K562 (cell line): ENCODE results near the gene SSR2. TPM values are rescaled to one million over a fixed set of nuclear protein-coding genes. Genes with fewer than 3 reads are reported as not detected.

Experiments used
- ATAC-seq: fragments of 200-7000 bp; cut with Tn5 transposase; 3 replicates; pipeline ENCODE4 v1.9.1; 2020; ENCODE audit warnings: moderate library complexity
- BruUV-seq: library from RNA; stranded (reverse); fragments of 400-500 nt; replicated peaks from 2 replicates; lab custom pipeline; 2021; lab: Mats Ljungman, UMichigan
- CTCF ChIA-PET: fragments of 300-600 bp; formaldehyde crosslinking; extraction: SDS; loops from one replicate; lab custom pipeline; 2021; ENCODE audit warnings: low intra/inter-chr PET ratio; lab: Yijun Ruan, JAX
- POLR2A ChIA-PET: fragments of 300-600, 350-650 bp; sonication (Branson Sonifier 250); formaldehyde crosslinking; extraction: SDS; loops from one replicate; lab custom pipeline; 2021; ENCODE audit warnings: antibody characterized with exemption, inconsistent platforms; lab: Yijun Ruan, JAX
- DNase-seq, 4 experiments: peaks; one replicate each; pipeline versions ENCODE4 v3.0.0 to v3.0.0-alpha.2; 2011 to 2018; ENCODE audit warnings: low spot score in 3 of 4, mixed read lengths in 3 of 4; ENCODE audit errors: extremely low read depth in 1 of 4
- FAIRE-seq: peaks from 2 replicates; lab custom pipeline; 2011; peaks lifted over from hg19 to GRCh38; lab: Jason Lieb, UNC
- H2AFZ ChIP-seq: 2 replicates; pipeline ENCODE4 v1.6.0; 2011; ENCODE audit warnings: low read depth, low read length, control low read depth, inconsistent platforms
- H3K27ac ChIP-seq: fragments of 200-600 bp; 3 replicates; pipeline ENCODE4 v1.8.0; 2011; ENCODE audit warnings: low read depth, mild to moderate bottlenecking, control low read depth, inconsistent platforms, low read length, moderate library complexity, mixed read lengths; ENCODE audit errors: extremely low read depth
- H3K27me3 ChIP-seq, 2 experiments: fragments of 300-600 bp in 1 of 2; 2 replicates in 1 of 2; 3 replicates in 1 of 2; pipeline versions ENCODE4 v1.6.0 to v1.8.0; 2011; ENCODE audit warnings: inconsistent platforms in 2 of 2, low read length in 2 of 2, mild to moderate bottlenecking in 1 of 2, mixed read lengths in 1 of 2, moderate library complexity in 1 of 2; ENCODE audit not compliant: control insufficient read depth in 2 of 2, insufficient read depth in 2 of 2
- H3K36me3 ChIP-seq: fragments of 300-600 bp; 3 replicates; pipeline ENCODE4 v1.8.0; 2011; ENCODE audit warnings: mild to moderate bottlenecking, low read length, inconsistent platforms; ENCODE audit not compliant: control insufficient read depth, insufficient read depth
- H3K4me1 ChIP-seq, 2 experiments: fragments of 200-600 bp in 1 of 2; replicated peaks in 1 of 2; 2 replicates in 1 of 2; 3 replicates in 1 of 2; pipeline versions ENCODE4 v1.5.1 to v1.8.0; 2011; ENCODE audit warnings: inconsistent platforms in 2 of 2, low read length in 2 of 2, mild to moderate bottlenecking in 1 of 2, mixed read lengths in 1 of 2, moderate library complexity in 1 of 2; ENCODE audit not compliant: control insufficient read depth in 2 of 2, insufficient read depth in 2 of 2
- H3K4me2 ChIP-seq: 2 replicates; pipeline ENCODE4 v1.6.1; 2011; ENCODE audit warnings: low read length, control low read depth, inconsistent platforms, mixed read lengths; ENCODE audit not compliant: insufficient read depth
- H3K4me3 ChIP-seq: fragments of 200-600 bp; sonication (generic), shearing (Covaris generic); 2 replicates; pipeline ENCODE4 v1.5.1; 2016; ENCODE audit warnings: control low read depth, inconsistent platforms
- H3K79me2 ChIP-seq: fragments of 200-600 bp; 3 replicates; pipeline ENCODE4 v1.8.0; 2011; ENCODE audit warnings: low read length, inconsistent platforms; ENCODE audit not compliant: control insufficient read depth, insufficient read depth
- H3K9ac ChIP-seq, 2 experiments: 2 replicates each; pipeline versions ENCODE4 v1.6.0 to v1.6.1; 2011; ENCODE audit warnings: low read depth in 2 of 2, low read length in 2 of 2, control low read depth in 1 of 2, inconsistent platforms in 1 of 2, mild to moderate bottlenecking in 1 of 2, mixed read lengths in 1 of 2; ENCODE audit not compliant: insufficient read depth in 1 of 2
- H3K9me1 ChIP-seq: one replicate; pipeline ENCODE4 v1.6.0; 2011; ENCODE audit warnings: inconsistent platforms, mild to moderate bottlenecking, low read length, moderate library complexity; ENCODE audit not compliant: control insufficient read depth, insufficient read depth
- H3K9me3 ChIP-seq: replicated peaks from 2 replicates; pipeline ENCODE4 v1.5.1; 2011; ENCODE audit warnings: low read depth, low read length, inconsistent platforms; ENCODE audit not compliant: control insufficient read depth, insufficient read depth
- H4K20me1 ChIP-seq: replicated peaks from 2 replicates; pipeline ENCODE4 v1.6.1; 2011; ENCODE audit warnings: low read length, inconsistent platforms, mixed read lengths; ENCODE audit not compliant: control insufficient read depth, insufficient read depth
- CREB1 ChIP-seq, 2 experiments: sonication (generic) in 1 of 2; formaldehyde crosslinking in 1 of 2; IDR thresholded peaks; 2 replicates each; pipeline versions ENCODE4 v1.6.1 to v1.8.0; 2012 to 2022; ENCODE audit warnings: inconsistent platforms in 1 of 2, mild to moderate bottlenecking in 1 of 2, missing genetic modification reagents in 1 of 2, moderate library complexity in 1 of 2
- ETV1 ChIP-seq: fragments of 450-650 bp; conservative IDR thresholded peaks from 2 replicates; pipeline ENCODE4 v1.6.1; 2016; ENCODE audit warnings: missing genetic modification characterization, control low read depth, low read depth, missing compliant biosample characterization
- RBM25 ChIP-seq: fragments of 200-400 bp; formaldehyde crosslinking; IDR thresholded peaks from 2 replicates; pipeline ENCODE4 v1.6.1; 2018; ENCODE audit warnings: low read length, low read depth, moderate library complexity; ENCODE audit not compliant: severe bottlenecking
- WGBS: fragments of 100-300 bp; shearing (Covaris generic); methylation state at CpG from one replicate; pipeline ENCODE4 v1.1.6; 2016; ENCODE audit warnings: low coverage, mixed read lengths; ENCODE audit not compliant: insufficient coverage; ENCODE audit errors: missing lambda C conversion rate; 5-methylcytosine and 5-hydroxymethylcytosine counted together
- in situ Hi-C: fragments of 300-500 bp; cut with MboI; formaldehyde crosslinking; loops from 4 replicates; pipeline ENCODE4 v1.15.0; 2018; ENCODE audit warnings: inconsistent platforms, mixed read lengths
- intact Hi-C: fragments of 100-400 bp; cut with micrococcal nuclease; formaldehyde crosslinking; loops from 2 replicates; pipeline ENCODE4 v1.14.2; 2022
- polyA plus RNA-seq, 8 experiments: library from polyadenylated mRNA; depleted of rRNA in 4 of 8; stranded (reverse) in 5 of 8; unstranded in 3 of 8; fragments of >200 nt; fragmentation: Nextera tagmentation in 2 of 8; fragmentation: Illumina TruSeq in 1 of 8; extraction: Ambion mirVana in 2 of 8; extraction: Trizol in 1 of 8; gene quantifications; 2 replicates each; pipeline versions ENCODE4 v1.2.1 to v1.2.3, GENCODE V29; 2011 to 2014; ENCODE audit warnings: inconsistent platforms in 1 of 8, missing spikeins in 1 of 8
- total RNA-seq, 7 experiments: library from RNA; depleted of rRNA in 6 of 7; stranded (reverse); fragments of >200 nt in 6 of 7; fragmentation: Illumina TruSeq in 2 of 7; extraction: Trizol in 2 of 7; gene quantifications; 2 replicates each; pipeline versions ENCODE4 v1.2.1 to v1.2.3, GENCODE V29; 2011 to 2021; ENCODE audit warnings: low replicate concordance in 1 of 7

SSR2 gene
- total and polyA plus RNA-seq, 9 of the 15 experiments (the other 6 are each of a cell fraction or from before 2014, with no cell fraction given) = 161 to 411 (median 240) TPM

DNA sequence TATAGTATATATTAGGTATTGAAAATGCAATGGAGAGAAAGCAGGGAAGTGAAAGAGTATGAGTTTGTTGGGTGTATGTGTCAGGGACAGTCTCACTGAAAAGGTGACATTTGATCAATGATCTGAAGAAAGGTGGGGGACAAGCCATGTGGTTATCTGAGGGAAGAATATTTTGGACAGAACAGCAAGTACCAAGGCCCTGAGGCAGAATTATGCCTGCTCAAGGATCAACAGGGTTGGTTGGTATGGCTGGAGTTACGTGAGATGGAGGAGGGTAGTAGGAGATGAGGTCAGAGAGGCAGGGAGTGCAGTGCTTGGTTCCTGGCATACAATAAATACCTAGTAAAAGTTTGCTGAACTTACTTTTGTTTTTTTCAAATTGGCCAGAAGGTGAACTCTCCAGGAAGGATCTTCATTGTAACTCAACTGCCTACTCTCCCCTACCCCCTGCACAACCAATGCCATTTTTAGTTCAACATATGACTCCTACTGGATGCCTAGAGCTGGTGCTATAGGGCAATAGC is 35.6 kb upstream of the SSR2 start:
- 95% methylated on average over 1 of the region's 1 CpG for WGBS
- no TSS peak for BruUV-seq
- in situ Hi-C loops (no loop called here), intact Hi-C loops (no loop called here)
- no peaks in the 10 kb centered on the region for H3K9me3 ChIP-seq
- DNase-seq (no peak), ATAC-seq (no peak), FAIRE-seq (no peak)
- H2AFZ ChIP-seq = no peak overlapping the region
- H3K4me3 ChIP-seq = no peak overlapping the region
- H3K4me2 ChIP-seq = peak overlapping the region; percentile 98; the same call in 1 of the 2 replicates
- no peaks in the 10 kb centered on the region for H3K9me1 ChIP-seq
- H4K20me1 ChIP-seq = no peaks in the 10 kb centered on the region
- H3K36me3 ChIP-seq = peaks cover 23% of the 10 kb centered on the region; the same call in 1 of the 3 replicates
- CTCF ChIA-PET = no interaction called here
- H3K27ac ChIP-seq = peak overlapping the region; percentile 44; the same call in 1 of the 3 replicates
- no peak overlapping the region for H3K9ac ChIP-seq
- no peaks in the 10 kb centered on the region for H3K27me3 ChIP-seq
- H3K79me2 ChIP-seq = peaks cover 36% of the 10 kb centered on the region
- TF ChIP-seq ETV1 (tag) (no peak), RBM25 (peak; percentile 43), CREB1 (IDR thresholded peaks at IDR 0.05) (no peak), CREB1 (CRISPR knock-in tag; IDR thresholded peaks at IDR 0.05) (no peak)
- POLR2A ChIA-PET = interaction anchor here (0.7 kb wide), 1 partner anchor 9 kb away, joined by 3 read pairs; no protein-coding TSS in a partner anchor
- H3K4me1 ChIP-seq = peaks cover 16 to 27% of the 10 kb centered on the region in 2 experiments; a peak in 4 of 5 replicates
